Fibroblast of mammary gland (primary cell): ENCODE data around the gene PRIM2.
A peak's percentile ranks its signal among the peaks of the same experiment; 100 is the strongest.
"Not testable (repeated sequence)": the region's sequence is repeated elsewhere in the genome, so short reads cannot be mapped to it uniquely, and the experiment has no call there.

ENCODE experiments used
- DNase-seq: peaks from one replicate; pipeline ENCODE4 v3.0.0-alpha.2; 2010; ENCODE audit warnings: low read depth
- H3K4me3 ChIP-seq: 2 replicates; pipeline ENCODE4 v1.5.1; 2011; ENCODE audit warnings: low read depth, mild to moderate bottlenecking, low read length, moderate library complexity; ENCODE audit not compliant: control insufficient read depth
- TF ChIP-seq, protein P1 (sequence below): conservative IDR thresholded peaks from 2 replicates; pipeline ENCODE4 v1.5.1; 2011; ENCODE audit warnings: low read depth, low read length, inconsistent platforms; ENCODE audit not compliant: control insufficient read depth, insufficient read depth

Gene PRIM2

DNA sequence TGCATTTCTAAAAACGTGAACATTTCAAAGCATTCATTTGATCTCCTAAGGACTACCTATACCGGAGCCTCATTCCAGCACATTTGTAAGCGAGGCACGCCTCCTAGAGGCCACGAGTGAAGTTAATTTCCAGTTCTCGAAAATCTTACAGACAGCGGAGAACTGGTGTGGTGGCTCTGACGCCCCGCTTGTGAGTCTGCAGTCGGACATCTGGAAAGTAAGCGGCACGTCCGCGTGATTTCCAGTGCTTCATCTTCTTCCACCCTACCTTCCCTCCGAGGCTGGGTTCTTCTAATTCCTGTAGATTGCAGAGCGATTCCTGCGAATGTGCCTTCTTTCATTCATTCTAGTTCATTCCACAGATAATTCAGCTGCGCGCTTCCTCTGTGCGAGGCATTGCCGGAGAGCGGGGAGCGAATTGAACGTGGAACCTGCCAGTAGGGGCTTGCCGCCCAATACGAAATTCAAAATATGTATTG is 810 bp upstream of the PRIM2 start:
- TF ChIP-seq, protein P1, sequence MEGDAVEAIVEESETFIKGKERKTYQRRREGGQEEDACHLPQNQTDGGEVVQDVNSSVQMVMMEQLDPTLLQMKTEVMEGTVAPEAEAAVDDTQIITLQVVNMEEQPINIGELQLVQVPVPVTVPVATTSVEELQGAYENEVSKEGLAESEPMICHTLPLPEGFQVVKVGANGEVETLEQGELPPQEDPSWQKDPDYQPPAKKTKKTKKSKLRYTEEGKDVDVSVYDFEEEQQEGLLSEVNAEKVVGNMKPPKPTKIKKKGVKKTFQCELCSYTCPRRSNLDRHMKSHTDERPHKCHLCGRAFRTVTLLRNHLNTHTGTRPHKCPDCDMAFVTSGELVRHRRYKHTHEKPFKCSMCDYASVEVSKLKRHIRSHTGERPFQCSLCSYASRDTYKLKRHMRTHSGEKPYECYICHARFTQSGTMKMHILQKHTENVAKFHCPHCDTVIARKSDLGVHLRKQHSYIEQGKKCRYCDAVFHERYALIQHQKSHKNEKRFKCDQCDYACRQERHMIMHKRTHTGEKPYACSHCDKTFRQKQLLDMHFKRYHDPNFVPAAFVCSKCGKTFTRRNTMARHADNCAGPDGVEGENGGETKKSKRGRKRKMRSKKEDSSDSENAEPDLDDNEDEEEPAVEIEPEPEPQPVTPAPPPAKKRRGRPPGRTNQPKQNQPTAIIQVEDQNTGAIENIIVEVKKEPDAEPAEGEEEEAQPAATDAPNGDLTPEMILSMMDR = peak; percentile 76
- peak overlapping the region; percentile 85 for H3K4me3 ChIP-seq
- peak; percentile 95 for DNase-seq

- H3K4me3 ChIP-seq = no peak overlapping the region
- TF ChIP-seq, protein P1 = peak; percentile 41
- DNase-seq = peak; percentile 31
Measured at GRCh38 chr6:57324538-57324937, 7.1 kb downstream of the PRIM2 start.

DNA sequence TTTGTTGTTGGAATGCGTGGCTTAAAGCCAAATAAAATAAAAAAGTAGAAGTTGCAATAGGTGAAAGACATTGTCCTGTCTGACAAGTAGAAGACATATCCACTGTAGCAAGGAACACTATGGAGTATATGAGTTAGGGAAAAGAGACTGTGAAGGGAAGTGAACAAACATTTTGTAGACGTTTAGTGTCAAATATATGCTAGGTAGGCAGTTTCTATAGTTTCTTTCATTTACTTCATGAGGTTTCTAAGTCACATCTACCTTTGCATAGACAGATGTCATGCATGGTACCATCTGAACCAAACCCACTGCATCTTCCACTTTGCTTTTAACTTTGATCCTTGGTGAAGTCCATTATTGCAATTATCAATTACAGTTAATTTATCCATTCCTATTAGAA is 9.9 kb downstream of the PRIM2 start:
- no peak overlapping the region for H3K4me3 ChIP-seq
- TF ChIP-seq, protein P1 = no peak
- DNase-seq = no peak

DNA sequence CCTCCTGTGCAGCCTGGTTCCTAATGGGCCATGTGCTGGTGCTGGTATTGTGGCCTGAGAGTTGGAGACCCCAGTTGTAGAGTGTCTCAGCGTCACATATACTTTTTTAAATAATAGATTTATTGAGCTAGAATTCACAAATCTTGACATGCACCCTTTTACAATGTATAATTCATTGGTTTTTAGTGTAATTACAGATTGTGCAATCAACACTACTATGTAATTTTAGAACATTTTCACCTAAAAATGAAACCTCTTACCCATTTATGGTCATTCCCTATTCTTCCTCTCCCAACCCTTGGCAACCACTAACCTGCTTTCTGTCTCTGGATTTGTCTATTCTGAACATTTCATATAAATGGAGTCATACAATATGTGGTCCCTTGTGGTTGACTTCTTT is 10.6 kb downstream of the PRIM2 start:
- DNase-seq = no peak
- TF ChIP-seq, protein P1 = no peak
- H3K4me3 ChIP-seq = no peak overlapping the region

GRCh38 chr6:57329933-57330332 is 12.5 kb downstream of the PRIM2 start:
- H3K4me3 ChIP-seq = no peak overlapping the region
- TF ChIP-seq, protein P1 = no peak
- DNase-seq = no peak

DNA sequence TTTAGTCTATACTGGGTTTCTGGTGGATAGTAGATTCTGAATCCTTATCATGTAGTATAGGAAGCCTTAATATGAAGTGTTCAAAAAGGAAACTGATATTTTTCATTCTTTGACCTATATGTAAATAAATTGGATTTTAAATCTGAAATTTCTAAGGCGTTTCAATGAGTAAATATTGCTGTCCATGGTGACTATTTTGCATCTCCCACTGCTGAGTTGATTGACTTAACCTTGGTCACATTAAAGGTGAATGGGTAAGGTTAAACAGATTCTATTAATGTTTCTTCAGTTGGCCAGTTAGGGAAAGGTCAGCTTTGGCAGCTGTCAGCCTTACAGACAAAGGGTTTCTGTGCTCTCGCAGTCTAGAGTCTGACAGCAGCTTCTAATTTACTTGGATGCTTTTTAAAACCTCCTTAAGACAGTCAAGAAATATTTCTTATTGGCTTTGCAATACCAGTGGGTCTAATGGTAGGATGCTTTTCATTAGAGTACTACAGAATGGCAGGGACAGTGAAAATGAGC is 24.8 kb downstream of the PRIM2 start:
- TF ChIP-seq, protein P1 = no peak
- DNase-seq = no peak

GRCh38 chr6:57343342-57343741 is 25.9 kb downstream of the PRIM2 start:
- not testable (repeated sequence) for DNase-seq, H3K4me3 ChIP-seq

More for the DNA sequence above, 24.8 kb downstream of the PRIM2 start:
- H3K4me3 ChIP-seq = no peak overlapping the region

DNA sequence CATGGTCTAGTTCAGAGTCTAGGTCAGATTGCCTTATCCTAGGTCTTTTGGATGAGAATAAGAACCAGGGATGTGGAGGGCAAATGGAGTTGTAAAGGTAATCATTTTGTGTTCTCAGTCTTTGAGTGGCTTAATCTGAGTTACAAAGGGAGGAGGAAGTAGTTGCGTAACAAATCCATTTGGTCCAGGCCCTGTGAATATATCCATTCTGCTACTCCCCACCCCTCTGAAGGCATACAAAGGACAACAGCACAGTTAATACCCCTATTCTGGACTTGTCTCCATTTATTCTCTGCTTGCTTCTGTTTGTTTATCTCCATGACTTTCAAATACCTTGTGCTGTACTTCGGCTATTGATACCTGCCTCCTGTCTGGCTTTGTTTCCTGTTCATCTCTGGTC is 29.3 kb downstream of the PRIM2 start:
- DNase-seq = not testable (repeated sequence)

GRCh38 chr6:57347597-57347996 is 30.2 kb downstream of the PRIM2 start:
- H3K4me3 ChIP-seq = not testable (repeated sequence)

More for the DNA sequence above, 29.3 kb downstream of the PRIM2 start:
- not testable (repeated sequence) for H3K4me3 ChIP-seq

DNA sequence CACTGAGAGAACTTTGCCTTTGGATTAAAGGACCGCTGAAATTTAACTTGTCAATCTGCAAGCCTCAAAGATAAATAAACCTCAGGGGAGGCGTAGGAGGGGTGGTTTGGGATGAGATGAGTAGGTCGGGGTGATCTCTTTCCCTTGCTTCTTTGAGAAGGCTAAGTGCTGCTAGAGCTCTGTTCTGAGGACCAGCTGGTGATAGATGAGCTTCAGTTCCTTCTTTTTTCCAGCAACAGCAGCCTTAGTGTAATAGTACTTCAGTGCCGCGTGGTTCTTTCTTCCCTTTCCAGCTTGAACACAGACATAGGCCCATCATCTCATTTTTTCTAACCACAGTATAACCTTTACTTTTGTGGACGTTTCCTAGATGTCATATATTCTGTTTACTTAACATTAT is 33.0 kb downstream of the PRIM2 start:
- DNase-seq, H3K4me3 ChIP-seq: not testable (repeated sequence)

More at GRCh38 chr6:57347597-57347996, 30.2 kb downstream of the PRIM2 start:
- not testable (repeated sequence) for DNase-seq

DNA sequence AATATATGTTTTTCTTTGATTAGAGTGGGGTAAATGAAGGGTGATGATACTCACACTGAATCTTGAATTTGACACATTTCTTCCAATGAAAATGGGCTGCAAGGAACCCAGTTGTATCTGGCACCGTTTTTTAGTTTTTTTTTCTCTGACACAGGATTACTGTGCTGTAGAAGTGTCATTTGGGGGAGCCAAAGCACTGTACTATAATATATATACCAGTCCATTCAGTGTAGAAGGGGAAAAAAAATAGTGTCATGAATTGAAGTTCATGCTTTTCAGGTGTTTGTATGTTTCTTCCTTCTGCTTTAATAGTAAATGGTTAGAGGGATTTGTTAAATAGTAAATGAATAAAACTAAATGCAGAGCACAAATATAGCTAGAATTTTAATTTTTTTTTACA is 35.2 kb downstream of the PRIM2 start:
- not testable (repeated sequence) for DNase-seq, H3K4me3 ChIP-seq

DNA sequence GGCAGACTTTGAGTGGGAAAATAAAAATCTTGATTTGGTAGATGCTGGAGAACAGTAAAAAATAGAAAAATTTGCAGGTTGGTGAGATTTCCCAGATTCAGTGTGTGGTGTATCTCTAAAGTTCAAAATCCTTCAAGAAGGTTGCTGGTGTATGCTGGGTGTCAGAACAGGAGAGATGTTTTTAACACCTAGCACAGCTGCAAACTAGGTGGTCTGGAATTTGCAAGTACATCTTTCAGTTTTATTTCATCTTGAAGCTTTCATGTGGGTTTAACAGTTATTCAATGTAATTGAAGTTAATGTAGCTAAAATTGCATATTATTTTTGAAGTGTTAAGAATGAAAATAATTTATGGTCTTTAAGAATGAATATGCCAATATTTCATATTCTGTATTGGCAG is 40.9 kb downstream of the PRIM2 start:
- H3K4me3 ChIP-seq, DNase-seq: not testable (repeated sequence)
